Mesodermal cell (in vitro differentiated cells): ENCODE results near the gene RAPSN.

Experiments used
- H3K27ac ChIP-seq: 2 replicates; pipeline ENCODE4 v1.7.0; 2013; ENCODE audit warnings: mild to moderate bottlenecking, low read depth, low read length, moderate library complexity; ENCODE audit not compliant: severe bottlenecking
- H3K36me3 ChIP-seq: 2 replicates; pipeline ENCODE4 v1.7.1; 2013; ENCODE audit warnings: mild to moderate bottlenecking, low read length, moderate library complexity; ENCODE audit not compliant: control insufficient read depth, insufficient read depth
- H3K4me1 ChIP-seq: one replicate; pipeline ENCODE4 v1.7.1; 2013; ENCODE audit warnings: mild to moderate bottlenecking, low read length; ENCODE audit not compliant: insufficient read depth, control insufficient read depth, poor library complexity, severe bottlenecking
- H3K4me3 ChIP-seq: 2 replicates; pipeline ENCODE4 v1.7.0; 2013; ENCODE audit warnings: low read length, control low read depth, mild to moderate bottlenecking; ENCODE audit not compliant: insufficient read depth, poor library complexity, severe bottlenecking; ENCODE audit errors: extremely low read depth
- H3K9me3 ChIP-seq: 2 replicates; pipeline ENCODE4 v1.7.1; 2013; ENCODE audit warnings: mild to moderate bottlenecking, low read length, moderate library complexity; ENCODE audit not compliant: control insufficient read depth
- WGBS, 2 experiments: methylation state at CpG; one replicate each; pipeline ENCODE4 v1.1.5; 2013; ENCODE audit warnings: missing lambda C conversion rate in 2 of 2; ENCODE audit not compliant: insufficient coverage in 2 of 2; 5-methylcytosine and 5-hydroxymethylcytosine counted together

Gene RAPSN

DNA sequence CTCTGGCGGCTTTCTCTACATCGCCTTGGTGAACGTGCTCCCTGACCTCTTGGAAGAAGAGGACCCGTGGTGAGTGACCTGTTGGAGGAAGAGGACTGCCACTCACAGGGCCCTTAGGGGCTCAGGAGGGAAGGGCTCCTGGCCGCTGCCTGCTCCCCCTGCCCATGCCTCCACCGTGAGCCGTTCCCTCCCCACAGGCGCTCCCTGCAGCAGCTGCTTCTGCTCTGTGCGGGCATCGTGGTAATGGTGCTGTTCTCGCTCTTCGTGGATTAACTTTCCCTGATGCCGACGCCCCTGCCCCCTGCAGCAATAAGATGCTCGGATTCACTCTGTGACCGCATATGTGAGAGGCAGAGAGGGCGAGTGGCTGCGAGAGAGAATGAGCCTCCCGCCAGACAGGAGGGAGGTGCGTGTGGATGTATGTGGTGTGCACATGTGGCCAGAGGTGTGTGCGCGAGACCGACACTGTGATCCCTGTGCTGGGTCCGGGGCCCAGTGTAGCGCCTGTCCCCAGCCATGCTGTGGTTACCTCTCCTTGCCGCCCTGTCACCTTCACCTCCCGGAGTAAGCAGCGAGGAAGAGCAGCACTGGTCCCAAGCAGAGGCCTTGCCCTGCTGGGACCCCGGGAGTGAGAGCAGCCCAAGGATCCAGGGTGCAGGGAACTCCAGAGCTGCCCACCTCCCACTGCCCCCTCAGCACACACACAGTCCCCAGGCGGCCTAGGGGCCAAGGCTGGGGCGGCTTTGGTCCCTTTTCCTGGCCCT lies 33.7 kb downstream of the RAPSN start:
- Histone ChIP-seq H3K36me3 (peaks cover 85% of the 10 kb centered on the region), H3K9me3 (no peaks in the 10 kb centered on the region), H3K27ac (peak overlapping the region; percentile 73), H3K4me1 (peaks cover 22% of the 10 kb centered on the region), H3K4me3 (no peak overlapping the region)
- WGBS, 2 experiments = 87 to 91% methylated on average over 21 to 31 of the region's 31 CpGs

DNA sequence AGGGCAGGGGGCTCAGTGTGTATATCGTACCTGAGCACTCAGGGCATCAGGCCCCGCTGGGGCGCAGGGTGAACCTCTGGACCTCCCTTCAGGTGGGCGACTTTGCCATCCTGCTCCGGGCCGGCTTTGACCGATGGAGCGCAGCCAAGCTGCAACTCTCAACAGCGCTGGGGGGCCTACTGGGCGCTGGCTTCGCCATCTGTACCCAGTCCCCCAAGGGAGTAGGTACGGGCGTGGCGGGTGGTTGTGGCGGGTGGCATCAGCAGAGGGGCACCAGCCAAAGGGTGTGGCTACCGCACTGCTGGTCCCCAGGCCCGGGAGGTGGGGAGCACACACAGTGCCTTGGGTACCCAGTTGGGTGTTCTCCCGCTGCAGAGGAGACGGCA lies 34.3 kb downstream of the RAPSN start:
- no peak overlapping the region for H3K4me3 ChIP-seq
- H3K9me3 ChIP-seq = no peaks in the 10 kb centered on the region
- H3K27ac ChIP-seq = no peak overlapping the region
- H3K4me1 ChIP-seq = peaks cover 25% of the 10 kb centered on the region
- peaks cover 84% of the 10 kb centered on the region for H3K36me3 ChIP-seq
- 93% methylated on average over 14 to 18 of the region's 19 CpGs for WGBS, 2 experiments

DNA sequence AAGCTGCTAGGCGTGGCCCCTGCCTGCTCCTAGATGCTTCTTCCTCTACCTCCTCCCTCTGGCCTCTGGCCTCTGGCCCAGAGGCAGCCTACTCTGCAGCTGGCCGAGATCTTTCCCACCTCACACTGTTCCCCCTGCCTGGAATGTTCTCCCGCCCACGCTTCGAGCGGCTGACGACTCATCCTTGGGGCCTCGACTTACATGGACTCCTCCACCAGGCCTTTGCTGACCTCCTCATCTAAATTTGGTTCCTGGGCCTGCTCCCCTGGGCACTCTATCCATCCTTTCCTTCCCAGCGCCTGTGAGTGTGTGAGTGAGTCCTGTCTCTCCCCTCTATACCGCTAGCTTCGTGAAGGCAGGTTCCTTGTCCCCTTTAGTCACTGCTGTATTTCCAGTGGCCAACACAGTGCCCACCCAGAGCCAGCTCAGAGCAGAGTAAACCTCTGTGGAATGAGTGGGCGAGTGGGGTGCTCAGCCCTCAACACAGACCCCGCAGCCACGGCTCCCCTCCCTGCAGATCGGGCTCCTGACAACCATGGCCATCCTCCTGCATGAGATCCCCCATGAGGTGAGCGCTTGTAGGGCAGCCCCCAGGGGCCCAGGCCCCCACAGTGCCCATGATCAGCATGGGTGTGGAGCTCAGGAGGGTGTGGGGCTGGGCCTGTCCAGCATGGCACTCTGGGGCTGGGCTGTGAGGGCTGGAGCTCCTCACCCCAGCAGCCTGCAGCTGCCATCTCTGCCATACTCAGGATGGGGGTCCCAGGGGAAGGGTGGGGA lies 34.8 kb downstream of the RAPSN start:
- no peaks in the 10 kb centered on the region for H3K9me3 ChIP-seq
- no peak overlapping the region for H3K4me3 ChIP-seq
- H3K36me3 ChIP-seq = peaks cover 79% of the 10 kb centered on the region
- WGBS, 2 experiments = 86 to 88% methylated on average over 9 to 12 of the region's 16 CpGs
- H3K4me1 ChIP-seq = peaks cover 28% of the 10 kb centered on the region
- H3K27ac ChIP-seq = peak overlapping the region; percentile 23

DNA sequence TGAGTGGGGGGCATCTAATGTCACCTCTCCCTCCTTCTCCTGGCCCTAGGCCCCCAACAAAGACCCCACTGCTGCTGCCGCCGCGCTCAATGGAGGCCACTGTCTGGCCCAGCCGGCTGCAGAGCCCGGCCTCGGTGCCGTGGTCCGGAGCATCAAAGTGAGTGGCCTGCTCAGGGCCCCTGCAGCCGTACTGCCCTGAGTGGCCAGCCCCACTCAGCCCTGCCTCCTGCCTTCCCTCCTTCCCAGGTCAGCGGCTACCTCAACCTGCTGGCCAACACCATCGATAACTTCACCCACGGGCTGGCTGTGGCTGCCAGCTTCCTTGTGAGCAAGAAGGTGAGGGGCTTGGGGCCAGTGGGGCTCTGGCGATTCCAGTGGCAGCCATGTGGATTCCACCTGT lies 35.6 kb downstream of the RAPSN start:
- peaks cover 28% of the 10 kb centered on the region for H3K4me1 ChIP-seq
- no peaks in the 10 kb centered on the region for H3K9me3 ChIP-seq
- H3K27ac ChIP-seq = peak overlapping the region; percentile 23
- H3K36me3 ChIP-seq = peaks cover 72% of the 10 kb centered on the region
- no peak overlapping the region for H3K4me3 ChIP-seq
- WGBS, 2 experiments = 92 to 100% methylated on average over 7 to 13 of the region's 13 CpGs

DNA sequence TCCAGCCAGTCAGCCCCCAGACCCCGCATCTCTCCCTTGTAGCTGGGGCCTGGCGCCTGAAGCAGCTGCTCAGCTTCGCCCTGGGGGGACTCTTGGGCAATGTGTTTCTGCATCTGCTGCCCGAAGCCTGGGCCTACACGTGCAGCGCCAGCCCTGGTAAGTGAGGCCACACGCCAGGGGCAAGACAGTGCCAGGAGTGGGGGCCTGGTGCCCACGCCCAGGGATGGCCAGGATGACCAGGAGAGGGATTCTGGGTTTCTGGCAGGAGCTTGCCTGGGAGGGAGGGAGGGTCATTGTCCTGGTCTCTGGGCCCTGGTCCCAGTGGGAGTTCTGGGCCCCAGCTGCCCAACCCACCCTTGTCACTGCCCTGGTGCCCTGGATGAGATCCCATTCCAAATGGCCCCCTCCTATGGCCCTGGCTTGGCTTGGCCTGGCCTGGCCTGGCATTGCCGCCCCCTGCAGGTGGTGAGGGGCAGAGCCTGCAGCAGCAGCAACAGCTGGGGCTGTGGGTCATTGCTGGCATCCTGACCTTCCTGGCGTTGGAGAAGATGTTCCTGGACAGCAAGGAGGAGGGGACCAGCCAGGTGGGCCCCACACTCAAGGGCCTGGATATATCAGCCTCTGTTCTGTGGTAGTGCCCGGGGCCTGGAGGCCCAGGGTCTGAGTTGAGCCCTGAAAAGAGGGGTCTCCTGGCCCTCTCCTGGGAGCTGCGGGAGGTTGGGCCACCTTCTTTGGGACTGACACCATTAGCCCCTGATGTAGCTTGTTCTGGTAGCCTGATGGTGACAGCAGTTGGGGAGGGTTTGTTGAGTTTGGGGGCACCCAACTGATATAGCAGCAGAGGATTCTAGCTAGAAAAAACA lies 36.8 kb downstream of the RAPSN start:
- no peak overlapping the region for H3K4me3 ChIP-seq
- 80 to 92% methylated on average over 12 of the region's 12 CpGs for WGBS, 2 experiments
- peaks cover 60% of the 10 kb centered on the region for H3K36me3 ChIP-seq
- peaks cover 34% of the 10 kb centered on the region for H3K4me1 ChIP-seq
- no peak overlapping the region for H3K27ac ChIP-seq
- H3K9me3 ChIP-seq = no peaks in the 10 kb centered on the region

DNA sequence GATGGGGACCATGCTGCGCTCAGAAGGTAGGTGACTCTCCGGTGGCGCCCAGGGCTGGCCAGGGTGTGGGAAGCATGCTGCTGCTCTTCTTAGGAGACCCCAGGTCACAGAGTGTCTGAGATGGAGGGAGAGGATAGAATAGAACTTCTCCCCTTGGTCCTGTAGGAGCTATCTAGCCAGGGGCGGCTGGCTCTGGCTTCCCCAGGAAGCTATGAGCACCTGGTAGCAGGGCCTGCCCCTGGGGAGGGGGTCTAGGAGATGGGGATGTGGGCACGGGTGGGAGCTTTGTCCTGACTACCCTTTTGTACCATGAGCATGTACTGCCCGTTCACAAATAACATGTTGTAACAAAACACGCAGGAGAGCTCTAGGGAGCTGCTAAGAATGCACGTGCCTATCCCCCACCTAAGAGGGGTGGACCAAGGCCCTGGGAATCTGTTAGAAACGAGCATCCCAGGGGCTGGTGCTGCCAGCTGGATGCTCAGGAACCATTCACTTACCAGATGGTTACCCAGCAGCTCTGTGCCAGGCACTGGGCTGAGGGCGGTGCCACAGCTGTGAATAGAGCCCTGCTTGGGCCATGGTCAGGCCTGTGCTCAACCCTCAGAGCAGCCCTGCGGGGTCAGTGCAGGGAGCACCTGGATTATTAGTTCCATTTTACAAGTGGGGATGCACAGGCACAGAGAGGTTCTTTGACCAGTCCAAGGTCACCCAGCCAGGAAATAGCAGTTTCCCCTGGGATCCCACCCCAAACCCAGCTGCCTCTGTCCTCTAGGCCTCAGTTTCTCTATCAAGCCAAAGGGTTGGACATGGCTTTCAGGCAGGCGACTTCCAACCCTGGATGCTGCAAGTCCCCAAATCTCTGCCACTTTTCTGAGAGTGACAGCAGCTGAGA lies 38.3 kb downstream of the RAPSN start:
- H3K27ac ChIP-seq = no peak overlapping the region
- H3K4me3 ChIP-seq = no peak overlapping the region
- no peaks in the 10 kb centered on the region for H3K9me3 ChIP-seq
- WGBS, 2 experiments = 89 to 94% methylated on average over 9 to 12 of the region's 12 CpGs
- H3K36me3 ChIP-seq = peaks cover 54% of the 10 kb centered on the region
- peaks cover 27% of the 10 kb centered on the region for H3K4me1 ChIP-seq

DNA sequence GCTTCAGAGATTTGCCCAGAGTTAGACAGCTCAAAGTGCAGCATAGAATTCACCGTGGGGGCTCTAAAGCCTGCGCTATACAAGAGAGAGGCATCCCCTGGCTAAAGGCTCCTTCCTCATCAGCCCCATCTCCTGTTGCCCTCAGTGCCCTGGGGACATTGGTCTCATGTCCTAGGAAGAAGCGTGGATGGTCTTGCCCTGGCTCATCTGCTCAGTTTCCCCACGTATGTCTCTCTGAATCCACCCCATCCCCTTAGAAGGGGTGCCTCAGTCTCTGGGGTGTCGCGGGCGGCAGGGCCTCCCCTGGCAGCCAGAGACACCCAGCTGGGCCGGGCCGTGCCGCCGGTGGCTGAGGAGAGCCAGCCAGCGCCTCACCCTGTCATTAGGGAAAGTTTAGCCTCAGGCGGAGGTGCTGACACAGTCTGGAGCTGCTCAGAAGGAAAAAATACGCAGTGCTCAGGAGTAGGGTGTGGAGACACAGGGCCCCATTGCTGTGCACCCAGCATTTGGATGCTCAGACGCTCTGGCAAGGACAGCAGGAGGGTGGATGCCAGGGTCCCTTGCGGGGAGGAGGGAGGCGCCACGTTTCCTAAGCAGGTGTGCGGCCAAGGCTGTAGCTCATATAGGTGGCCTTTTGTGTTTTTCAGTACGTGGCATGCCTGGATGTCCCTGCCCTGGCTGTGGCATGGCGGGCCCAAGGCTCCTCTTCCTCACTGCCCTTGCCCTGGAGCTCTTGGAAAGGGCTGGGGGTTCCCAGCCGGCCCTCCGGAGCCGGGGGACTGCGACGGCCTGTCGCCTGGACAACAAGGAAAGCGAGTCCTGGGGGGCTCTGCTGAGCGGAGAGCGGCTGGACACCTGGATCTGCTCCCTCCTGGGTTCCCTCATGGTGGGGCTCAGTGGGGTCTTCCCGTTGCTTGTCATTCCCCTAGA lies 39.2 kb downstream of the RAPSN start:
- Histone ChIP-seq H3K9me3 (no peaks in the 10 kb centered on the region), H3K4me3 (peak overlapping the region; percentile 67), H3K27ac (no peak overlapping the region), H3K4me1 (peaks cover 24% of the 10 kb centered on the region), H3K36me3 (peaks cover 45% of the 10 kb centered on the region)
- WGBS, 2 experiments = 93 to 95% methylated on average over 26 to 30 of the region's 31 CpGs

DNA sequence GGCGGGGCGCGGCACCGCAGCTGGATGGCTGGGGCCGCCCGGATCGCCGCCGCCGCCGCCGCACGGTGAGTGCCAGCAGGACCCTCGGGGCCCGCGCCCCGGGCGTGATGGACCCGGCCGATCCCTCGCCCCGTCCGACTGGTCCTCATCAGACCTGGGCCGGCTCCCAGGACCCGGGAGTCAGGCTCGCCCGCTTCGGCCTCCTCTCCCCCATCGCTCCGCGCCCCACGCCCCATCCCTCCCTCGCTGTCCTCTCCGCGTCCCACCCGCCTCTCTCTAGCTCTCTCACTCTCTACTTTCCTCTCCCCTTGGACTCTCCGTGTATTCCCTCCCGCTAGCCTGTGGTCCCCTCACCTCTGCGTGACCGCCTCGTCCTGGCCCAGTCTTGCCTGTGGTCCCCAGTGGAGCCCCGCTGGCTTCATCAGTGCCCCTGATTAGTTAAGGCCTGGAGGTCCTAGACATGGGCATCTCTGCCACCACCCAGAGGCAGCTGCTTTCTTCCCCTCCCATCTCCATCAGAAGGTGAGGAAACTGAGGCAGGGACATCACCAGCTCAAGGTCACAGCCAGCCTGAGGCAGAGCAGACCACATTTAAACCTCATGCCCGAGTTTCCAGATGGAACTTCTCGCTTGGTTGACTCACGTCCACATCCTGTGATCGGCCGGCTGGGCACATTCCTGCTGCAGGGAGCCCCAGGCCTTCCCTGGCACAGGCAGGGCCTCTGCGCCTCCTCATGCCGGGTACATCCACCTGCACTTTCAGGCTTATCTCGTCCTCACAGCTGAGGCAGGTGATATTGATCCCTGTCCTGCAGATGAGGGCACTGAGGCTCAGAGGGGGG lies 40.1 kb downstream of the RAPSN start:
- H3K27ac ChIP-seq = peak overlapping the region; percentile 87
- peaks cover 36% of the 10 kb centered on the region for H3K36me3 ChIP-seq
- H3K9me3 ChIP-seq = no peaks in the 10 kb centered on the region
- peaks cover 21% of the 10 kb centered on the region for H3K4me1 ChIP-seq
- peak overlapping the region; percentile 67 for H3K4me3 ChIP-seq
- 11 to 15% methylated on average over 41 to 50 of the region's 50 CpGs for whole genome bisulfite sequencing, 2 experiments
